H9 (cell line): ENCODE results near the gene KMT5B. TPM values are rescaled to one million over a fixed set of nuclear protein-coding genes. Genes with fewer than 3 reads are reported as not detected.

Experiments
- DNase-seq: peaks from one replicate; pipeline ENCODE4 v3.0.0-alpha.2; 2017
- H2AFZ ChIP-seq: one replicate; pipeline ENCODE4 v1.6.1; 2013; ENCODE audit warnings: mild to moderate bottlenecking, low read length, control low read depth, moderate library complexity
- H2AK5ac ChIP-seq: 2 replicates; pipeline ENCODE4 v1.6.1; 2013; ENCODE audit warnings: low read length, control low read depth, mixed read lengths; ENCODE audit not compliant: insufficient read length
- H2BK120ac ChIP-seq: one replicate; pipeline ENCODE4 v1.6.1; 2013; ENCODE audit warnings: low read depth, mild to moderate bottlenecking, low read length, control low read depth, inconsistent platforms; ENCODE audit not compliant: poor library complexity, severe bottlenecking
- H2BK12ac ChIP-seq: 2 replicates; pipeline ENCODE4 v1.6.1; 2013; ENCODE audit warnings: low read length, control low read depth, mixed read lengths, low read depth; ENCODE audit not compliant: insufficient read length
- H2BK15ac ChIP-seq: 2 replicates; pipeline ENCODE4 v1.6.1; 2013; ENCODE audit warnings: low read depth, low read length, control low read depth
- H2BK20ac ChIP-seq: one replicate; pipeline ENCODE4 v1.6.1; 2013; ENCODE audit warnings: low read depth, mild to moderate bottlenecking, low read length, control low read depth, inconsistent platforms; ENCODE audit not compliant: poor library complexity, severe bottlenecking
- H2BK5ac ChIP-seq: 2 replicates; pipeline ENCODE4 v1.6.1; 2013; ENCODE audit warnings: low read length, control low read depth, mixed read lengths; ENCODE audit not compliant: insufficient read length
- H3K14ac ChIP-seq: 2 replicates; pipeline ENCODE4 v1.6.1; 2013; ENCODE audit warnings: low read length, control low read depth; ENCODE audit not compliant: insufficient read depth
- H3K18ac ChIP-seq: 2 replicates; pipeline ENCODE4 v1.6.1; 2013; ENCODE audit warnings: low read depth, mild to moderate bottlenecking, mixed read lengths, low read length, control low read depth; ENCODE audit not compliant: insufficient read length
- H3K23ac ChIP-seq: 2 replicates; pipeline ENCODE4 v1.6.1; 2013; ENCODE audit warnings: low read length, control low read depth, mixed read lengths, low read depth; ENCODE audit not compliant: insufficient read length
- H3K23me2 ChIP-seq: 2 replicates; pipeline ENCODE4 v1.6.1; 2013; ENCODE audit warnings: low read depth, mild to moderate bottlenecking, mixed read lengths, low read length, control low read depth; ENCODE audit not compliant: insufficient read length, poor library complexity, severe bottlenecking
- H3K27ac ChIP-seq: 2 replicates; pipeline ENCODE4 v1.5.1; 2013; ENCODE audit warnings: low read length, control low read depth, mixed read lengths, low read depth; ENCODE audit not compliant: insufficient read length
- H3K27me3 ChIP-seq: 2 replicates; pipeline ENCODE4 v1.6.1; 2013; ENCODE audit warnings: low read length, control low read depth, inconsistent platforms; ENCODE audit not compliant: insufficient read depth
- H3K4ac ChIP-seq: 2 replicates; pipeline ENCODE4 v1.6.1; 2013; ENCODE audit warnings: low read depth, mild to moderate bottlenecking, control low read depth, inconsistent platforms, low read length, moderate library complexity
- H3K4me1 ChIP-seq: 2 replicates; pipeline ENCODE4 v1.6.1; 2013; ENCODE audit warnings: low read length, control low read depth, inconsistent platforms; ENCODE audit not compliant: insufficient read depth
- H3K4me2 ChIP-seq: 2 replicates; pipeline ENCODE4 v1.6.1; 2013; ENCODE audit warnings: low read length, control low read depth, mixed read lengths; ENCODE audit not compliant: insufficient read length, insufficient read depth
- H3K56ac ChIP-seq: 2 replicates; pipeline ENCODE4 v1.6.1; 2013; ENCODE audit warnings: low read depth, mild to moderate bottlenecking, mixed read lengths, low read length, control low read depth; ENCODE audit not compliant: insufficient read length
- H3K79me1 ChIP-seq: 2 replicates; pipeline ENCODE4 v1.6.1; 2013; ENCODE audit warnings: low read depth, mild to moderate bottlenecking, moderate library complexity, low read length, control low read depth, inconsistent platforms; ENCODE audit not compliant: insufficient read depth, poor library complexity, severe bottlenecking
- H3K79me2 ChIP-seq: 2 replicates; pipeline ENCODE4 v1.6.1; 2013; ENCODE audit warnings: low read length, control low read depth, inconsistent platforms; ENCODE audit not compliant: insufficient read depth
- H3K9ac ChIP-seq: 2 replicates; pipeline ENCODE4 v1.6.1; 2013; ENCODE audit warnings: low read length, control low read depth, mixed read lengths; ENCODE audit not compliant: insufficient read length; ENCODE audit errors: extremely low read depth
- H3K9me3 ChIP-seq: one replicate; pipeline ENCODE4 v1.6.1; 2013; ENCODE audit warnings: low read depth, low read length, inconsistent platforms; ENCODE audit not compliant: control insufficient read depth
- H3T11ph ChIP-seq: one replicate; pipeline ENCODE4 v1.6.1; 2013; ENCODE audit warnings: mild to moderate bottlenecking, low read length, control low read depth, inconsistent platforms
- H4K20me1 ChIP-seq: one replicate; pipeline ENCODE4 v1.6.1; 2013; ENCODE audit not compliant: control insufficient read depth, insufficient read length, insufficient read depth
- H4K5ac ChIP-seq: 2 replicates; pipeline ENCODE4 v1.6.1; 2013; ENCODE audit warnings: low read depth, mild to moderate bottlenecking, mixed read lengths, low read length, control low read depth; ENCODE audit not compliant: insufficient read length
- H4K8ac ChIP-seq: replicated peaks from 2 replicates; pipeline ENCODE4 v1.6.1; 2013; ENCODE audit warnings: low read length, control low read depth, mixed read lengths, low read depth; ENCODE audit not compliant: insufficient read length
- H4K91ac ChIP-seq: 2 replicates; pipeline ENCODE4 v1.6.1; 2013; ENCODE audit warnings: low read depth, mild to moderate bottlenecking, moderate library complexity, mixed read lengths, low read length, control low read depth; ENCODE audit not compliant: insufficient read length
- H3K27ac Mint-ChIP-seq, 3 experiments: 2 replicates in 2 of 3; 3 replicates in 1 of 3; pipeline ENCODE4 v1.8.0; 2020 to 2021; ENCODE audit warnings: mixed read lengths in 3 of 3, mild to moderate bottlenecking in 1 of 3, moderate library complexity in 1 of 3
- H3K27me3 Mint-ChIP-seq: 2 replicates; pipeline ENCODE4 v1.8.0; 2021; ENCODE audit warnings: low read depth, mild to moderate bottlenecking, moderate library complexity, mixed read lengths
- H3K36me3 Mint-ChIP-seq, 3 experiments: 2 replicates in 2 of 3; 3 replicates in 1 of 3; pipeline ENCODE4 v1.8.0; 2020 to 2021; ENCODE audit warnings: low read depth in 3 of 3, mixed read lengths in 3 of 3; ENCODE audit not compliant: insufficient read depth in 1 of 3
- H3K4me1 Mint-ChIP-seq, 2 experiments: 2 replicates each; pipeline ENCODE4 v1.8.0; 2020; ENCODE audit warnings: mixed read lengths in 2 of 2
- H3K4me3 Mint-ChIP-seq, 2 experiments: 2 replicates in 1 of 2; 3 replicates in 1 of 2; pipeline ENCODE4 v1.8.0; 2020 to 2021; ENCODE audit warnings: mild to moderate bottlenecking in 2 of 2, mixed read lengths in 2 of 2, moderate library complexity in 1 of 2
- H3K9me3 Mint-ChIP-seq, 2 experiments: 2 replicates in 1 of 2; 3 replicates in 1 of 2; pipeline ENCODE4 v1.8.0; 2020; ENCODE audit warnings: mild to moderate bottlenecking in 2 of 2, mixed read lengths in 2 of 2, moderate library complexity in 1 of 2
- CTCF ChIP-seq: fragments of 200-600 bp; sonication (generic); conservative IDR thresholded peaks from 3 replicates; pipeline ENCODE4 v1.8.0; 2021; ENCODE audit warnings: antibody characterized with exemption, mild to moderate bottlenecking
- WGBS: extraction: QIAGEN DNeasy Blood & Tissue Kit; methylation state at CpG from one replicate; pipeline ENCODE4 v1.1.7; 2013; ENCODE audit warnings: missing lambda C conversion rate, low lambda C conversion rate, mixed read lengths; ENCODE audit not compliant: insufficient read length; ENCODE audit errors: extremely low coverage; 5-methylcytosine and 5-hydroxymethylcytosine counted together
- total RNA-seq: library from RNA; stranded (reverse); gene quantifications from 2 replicates; pipeline ENCODE4 v1.2.1, GENCODE V29; 2021

The KMT5B gene
- total RNA-seq, 1 experiment from 2014 or later = 61.6 TPM

GRCh38 chr11:68261006-68261405, 47.9 kb upstream of the KMT5B start:
- H3K27me3 Mint-ChIP-seq = peaks cover 12% of the 10 kb centered on the region
- Histone ChIP-seq H3K23ac (no peak overlapping the region), H3K27ac (no peak overlapping the region), H3K14ac (no peak overlapping the region), H3K23me2 (no peaks in the 10 kb centered on the region), H3T11ph (no peak overlapping the region), H3K4ac (no peak overlapping the region), H2BK15ac (no peak overlapping the region), H4K20me1 (no peaks in the 10 kb centered on the region), H3K9me3 (no peaks in the 10 kb centered on the region), H2BK12ac (no peak overlapping the region), H3K27me3 (no peaks in the 10 kb centered on the region), H3K79me1 (no peaks in the 10 kb centered on the region), H2AK5ac (no peak overlapping the region), H2BK120ac (no peak overlapping the region), H3K4me2 (no peak overlapping the region), H3K79me2 (no peaks in the 10 kb centered on the region), H3K4me1 (peaks cover 3% of the 10 kb centered on the region; the same call in 1 of the 2 replicates), H4K91ac (no peak overlapping the region), H2BK5ac (no peak overlapping the region), H3K9ac (no peak overlapping the region), H4K8ac (no peak overlapping the region), H4K5ac (no peak overlapping the region), H2AFZ (no peak overlapping the region), H3K18ac (no peak overlapping the region), H2BK20ac (no peak overlapping the region), H3K56ac (no peak overlapping the region)
- TF ChIP-seq CTCF = no peak
- peaks cover 8 to 10% of the 10 kb centered on the region in 2 experiments for H3K4me1 Mint-ChIP-seq
- H3K9me3 Mint-ChIP-seq = no peaks in the 10 kb centered on the region; a peak in 1 of 5 replicates
- WGBS = no CpG with 5 or more reads among the region's 15 CpGs
- peaks cover 29 to 54% (median 43%) of the 10 kb centered on the region in 3 experiments for H3K36me3 Mint-ChIP-seq
- DNase-seq = peak; percentile 16
- no peak overlapping the region for H3K4me3 Mint-ChIP-seq
- no peak overlapping the region for H3K27ac Mint-ChIP-seq
